ENCODE measurements around the gene TUBB1. TPM values are rescaled to one million over a fixed set of nuclear protein-coding genes. Genes with fewer than 3 reads are reported as not detected.

The TUBB1 gene
- total and polyA plus RNA-seq, 12 donors: 0.07 to 0.38 (median 0.18) TPM; not detected in 2

DNA sequence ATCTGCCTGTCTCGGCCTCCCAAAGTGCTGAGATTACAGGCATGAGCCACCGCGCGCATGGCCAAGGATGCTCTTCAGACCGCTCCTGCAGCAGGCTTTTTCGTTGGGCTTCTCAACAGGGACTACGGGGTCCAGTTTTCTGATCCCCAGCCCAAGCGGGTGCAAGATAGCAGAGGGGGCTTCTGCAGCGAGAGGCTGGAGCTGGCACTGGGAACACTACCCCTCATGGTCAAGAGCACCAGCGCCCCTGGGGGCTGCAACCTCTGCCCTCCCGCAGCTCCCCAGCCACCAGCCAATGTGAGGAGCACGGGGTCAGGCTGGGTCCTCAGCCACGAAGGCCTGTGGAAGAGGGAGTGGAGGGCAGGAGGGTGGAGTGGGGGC is 18.2 kb upstream of the TUBB1 start:
- ATAC-seq: no peak
- intact Hi-C loops (cut with DNase I): no loop called here
- Histone ChIP-seq H3K9me3 (no peaks in the 10 kb centered on the region), H3K4me3 (no peak overlapping the region), H3K36me3 (peaks cover 0 to 86% (median 43%) of the 10 kb centered on the region in 9 donors), H3K4me1 (peaks cover 15 to 35% (median 24%) of the 10 kb centered on the region in 9 donors), H3K27ac (no peak overlapping the region), H3K27me3 (no peaks in the 10 kb centered on the region)
- 90 to 92% methylated on average over 13 of the region's 13 CpGs for WGBS, 2 donors
- TF ChIP-seq, protein P1, sequence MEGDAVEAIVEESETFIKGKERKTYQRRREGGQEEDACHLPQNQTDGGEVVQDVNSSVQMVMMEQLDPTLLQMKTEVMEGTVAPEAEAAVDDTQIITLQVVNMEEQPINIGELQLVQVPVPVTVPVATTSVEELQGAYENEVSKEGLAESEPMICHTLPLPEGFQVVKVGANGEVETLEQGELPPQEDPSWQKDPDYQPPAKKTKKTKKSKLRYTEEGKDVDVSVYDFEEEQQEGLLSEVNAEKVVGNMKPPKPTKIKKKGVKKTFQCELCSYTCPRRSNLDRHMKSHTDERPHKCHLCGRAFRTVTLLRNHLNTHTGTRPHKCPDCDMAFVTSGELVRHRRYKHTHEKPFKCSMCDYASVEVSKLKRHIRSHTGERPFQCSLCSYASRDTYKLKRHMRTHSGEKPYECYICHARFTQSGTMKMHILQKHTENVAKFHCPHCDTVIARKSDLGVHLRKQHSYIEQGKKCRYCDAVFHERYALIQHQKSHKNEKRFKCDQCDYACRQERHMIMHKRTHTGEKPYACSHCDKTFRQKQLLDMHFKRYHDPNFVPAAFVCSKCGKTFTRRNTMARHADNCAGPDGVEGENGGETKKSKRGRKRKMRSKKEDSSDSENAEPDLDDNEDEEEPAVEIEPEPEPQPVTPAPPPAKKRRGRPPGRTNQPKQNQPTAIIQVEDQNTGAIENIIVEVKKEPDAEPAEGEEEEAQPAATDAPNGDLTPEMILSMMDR (IDR thresholded peaks at IDR 0.05): no peak
- DNase-seq: no peak

DNA sequence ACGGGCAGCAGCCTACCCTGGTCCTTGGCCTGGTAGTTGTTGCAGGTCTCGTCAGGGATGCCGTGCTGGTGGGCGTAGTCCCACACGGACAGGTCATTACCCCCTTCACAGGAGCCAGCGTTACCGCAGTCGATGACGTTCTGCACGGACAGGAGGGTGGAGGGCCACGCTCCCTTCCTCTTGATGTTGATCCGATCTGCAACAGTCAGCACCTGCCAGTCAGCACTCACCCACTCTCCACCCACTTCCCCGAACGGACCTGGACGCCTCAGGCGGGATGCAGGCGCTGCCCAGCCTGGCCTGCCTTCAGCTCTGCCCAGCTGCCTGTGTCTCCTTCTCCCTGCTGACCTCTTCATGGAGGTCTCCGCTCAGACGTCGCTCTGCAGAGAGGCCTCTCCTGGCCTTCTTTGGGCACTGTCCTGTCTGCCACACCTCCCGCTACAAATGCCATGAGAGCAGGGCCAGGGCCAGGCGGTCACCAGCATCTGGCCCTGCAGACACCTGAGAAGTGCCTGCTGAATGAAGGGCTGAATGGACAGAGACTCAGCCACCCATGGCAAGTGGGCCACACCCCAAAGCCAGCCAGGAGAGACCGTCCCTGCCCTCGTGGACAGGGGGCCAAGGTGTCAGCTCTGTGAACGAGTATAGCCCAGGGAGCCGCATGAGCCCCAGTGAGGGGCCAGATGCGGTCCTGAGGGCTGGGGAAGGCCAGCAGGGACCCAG is 17.6 kb upstream of the TUBB1 start:
- TF ChIP-seq, protein P1 (IDR thresholded peaks at IDR 0.05): no peak
- no peak for DNase-seq
- Histone ChIP-seq H3K27ac (no peak overlapping the region), H3K36me3 (peaks cover 0 to 80% (median 37%) of the 10 kb centered on the region in 9 donors), H3K9me3 (no peaks in the 10 kb centered on the region), H3K4me1 (peaks cover 17 to 40% (median 28%) of the 10 kb centered on the region in 9 donors), H3K27me3 (no peaks in the 10 kb centered on the region), H3K4me3 (no peak overlapping the region)
- intact Hi-C loops (cut with DNase I): no loop called here
- 89 to 91% methylated on average over 27 of the region's 27 CpGs for WGBS, 2 donors
- no peak for ATAC-seq

DNA sequence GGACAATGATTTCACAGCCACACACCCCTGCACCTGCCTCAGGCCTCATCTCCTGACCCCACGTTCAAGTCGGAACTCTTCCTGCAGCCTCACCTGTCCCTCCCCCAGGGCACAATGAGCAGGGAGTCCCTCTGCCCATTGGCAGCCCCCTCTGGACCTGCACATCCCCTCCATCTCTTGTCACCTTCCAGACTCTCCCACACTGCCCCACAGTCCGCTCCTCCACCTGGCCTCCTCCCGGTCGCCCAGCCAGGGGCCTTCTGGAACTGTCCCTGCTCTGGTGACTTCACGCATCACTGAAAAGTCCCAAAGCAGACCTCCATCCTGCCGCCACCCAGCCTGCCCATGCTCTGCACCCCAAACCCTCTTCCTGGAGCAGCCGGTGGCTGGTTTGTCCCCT is 16.8 kb upstream of the TUBB1 start:
- Histone ChIP-seq H3K36me3 (peaks cover 0 to 72% (median 31%) of the 10 kb centered on the region in 9 donors), H3K4me1 (peaks cover 19 to 42% (median 29%) of the 10 kb centered on the region in 9 donors), H3K4me3 (no peak overlapping the region), H3K27ac (no peak overlapping the region), H3K9me3 (no peaks in the 10 kb centered on the region), H3K27me3 (no peaks in the 10 kb centered on the region)
- DNase-seq (no peak), ATAC-seq (no peak)
- WGBS, 2 donors: 81 to 85% methylated on average over 8 of the region's 8 CpGs
- intact Hi-C loops (cut with DNase I): no loop called here
- TF ChIP-seq, protein P1 (IDR thresholded peaks at IDR 0.05): no peak

DNA sequence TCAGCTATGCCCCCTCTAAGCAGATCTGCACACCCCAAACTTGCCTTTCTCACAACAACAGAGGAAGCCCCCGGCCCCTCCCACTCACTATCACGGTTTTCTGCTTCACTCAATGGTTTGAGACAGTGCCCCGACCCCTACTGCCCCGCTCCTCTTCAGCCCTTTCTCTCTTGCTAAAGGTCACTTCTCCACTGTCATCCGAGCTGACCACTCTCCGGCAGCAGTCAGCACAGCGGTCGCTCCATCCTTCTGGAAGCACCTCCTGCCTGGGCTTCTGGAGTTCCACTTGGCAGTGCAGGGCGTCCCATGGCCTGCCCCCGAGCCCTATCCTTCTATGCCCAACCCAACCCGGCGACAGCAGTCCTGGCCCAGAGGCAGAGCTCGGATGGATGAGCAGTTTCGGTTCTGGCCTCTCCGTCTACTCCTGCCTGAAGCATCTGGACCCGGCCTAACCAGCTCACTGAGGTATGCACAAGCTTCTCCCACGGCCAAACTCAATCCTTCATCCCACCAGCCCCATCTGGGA is 16.3 kb upstream of the TUBB1 start:
- H3K9me3 ChIP-seq: no peaks in the 10 kb centered on the region
- H3K4me3 ChIP-seq: no peak overlapping the region
- DNase-seq (no peak), ATAC-seq (no peak)
- H3K27ac ChIP-seq: peak overlapping the region in 1 of 10 donors; percentile 98
- H3K36me3 ChIP-seq: peaks cover 0 to 67% (median 26%) of the 10 kb centered on the region in 9 donors
- TF ChIP-seq, protein P1 (IDR thresholded peaks at IDR 0.05): no peak
- intact Hi-C loops (cut with DNase I): no loop called here
- peaks cover 21 to 47% (median 35%) of the 10 kb centered on the region in 9 donors for H3K4me1 ChIP-seq
- WGBS, 2 donors: 86 to 88% methylated on average over 17 of the region's 17 CpGs
- no peaks in the 10 kb centered on the region for H3K27me3 ChIP-seq

All from heart right ventricle (tissue), 16 donors.